Measurements from ENCODE around the gene GJA3.

GJA3 gene

GRCh38 chr13:20093951-20094350 lies 66.9 kb downstream of the GJA3 start:
- no peak for DNase-seq (ENCODE audit: extremely low read depth, low read depth)
- no peak for TF ChIP-seq CTCF (IDR thresholded peaks at IDR 0.05; ENCODE audit: low read depth, low read length)

- DNase-seq (ENCODE audit: extremely low read depth, low read depth) = no peak
- no peak for TF ChIP-seq CTCF (IDR thresholded peaks at IDR 0.05; ENCODE audit: low read depth, low read length)
Measured at GRCh38 chr13:20090349-20090748, 70.5 kb downstream of the GJA3 start.
